Ishikawa (cell line): ENCODE results near the gene SCGB1C2.

Source experiments
- CEBPB ChIP-seq: IDR thresholded peaks from 2 replicates; pipeline ENCODE4 v1.6.1; 2012
- CREB1 ChIP-seq: IDR thresholded peaks from 2 replicates; pipeline ENCODE4 v1.6.1; 2012; ENCODE audit warnings: low read depth
- EGR1 ChIP-seq: IDR thresholded peaks from 2 replicates; pipeline ENCODE4 v1.6.1; 2012
- EP300 ChIP-seq: IDR thresholded peaks from 2 replicates; pipeline ENCODE4 v1.6.1; 2012; ENCODE audit warnings: borderline replicate concordance
- FOXM1 ChIP-seq: IDR thresholded peaks from 2 replicates; pipeline ENCODE4 v1.6.1; 2012; ENCODE audit warnings: low read depth, borderline replicate concordance
- NFIC ChIP-seq: IDR thresholded peaks from 2 replicates; pipeline ENCODE4 v1.6.1; 2012
- RAD21 ChIP-seq: IDR thresholded peaks from 2 replicates; pipeline ENCODE4 v1.6.1; 2012; ENCODE audit warnings: low read depth
- TAF1 ChIP-seq: IDR thresholded peaks from 2 replicates; pipeline ENCODE4 v1.6.1; 2012; ENCODE audit warnings: low read depth, mild to moderate bottlenecking
- TCF12 ChIP-seq: IDR thresholded peaks from 2 replicates; pipeline ENCODE4 v1.6.1; 2012; ENCODE audit warnings: low read depth
- TEAD4 ChIP-seq: IDR thresholded peaks from 2 replicates; pipeline ENCODE4 v1.6.1; 2012
- YY1 ChIP-seq: IDR thresholded peaks from 2 replicates; pipeline ENCODE4 v1.6.1; 2012; ENCODE audit warnings: low read depth
- ZBTB7A ChIP-seq: IDR thresholded peaks from 2 replicates; pipeline ENCODE4 v1.6.1; 2012; ENCODE audit warnings: low read depth
- TF ChIP-seq, protein P1 (sequence below): IDR thresholded peaks from 2 replicates; pipeline ENCODE4 v1.6.1; 2012
- TF ChIP-seq, protein P2 (sequence below): IDR thresholded peaks from 2 replicates; pipeline ENCODE4 v1.6.1; 2012; ENCODE audit warnings: low read depth, mild to moderate bottlenecking
- TF ChIP-seq, protein P3 (sequence below): IDR thresholded peaks from 2 replicates; pipeline ENCODE4 v1.6.1; 2012

Gene SCGB1C2

DNA sequence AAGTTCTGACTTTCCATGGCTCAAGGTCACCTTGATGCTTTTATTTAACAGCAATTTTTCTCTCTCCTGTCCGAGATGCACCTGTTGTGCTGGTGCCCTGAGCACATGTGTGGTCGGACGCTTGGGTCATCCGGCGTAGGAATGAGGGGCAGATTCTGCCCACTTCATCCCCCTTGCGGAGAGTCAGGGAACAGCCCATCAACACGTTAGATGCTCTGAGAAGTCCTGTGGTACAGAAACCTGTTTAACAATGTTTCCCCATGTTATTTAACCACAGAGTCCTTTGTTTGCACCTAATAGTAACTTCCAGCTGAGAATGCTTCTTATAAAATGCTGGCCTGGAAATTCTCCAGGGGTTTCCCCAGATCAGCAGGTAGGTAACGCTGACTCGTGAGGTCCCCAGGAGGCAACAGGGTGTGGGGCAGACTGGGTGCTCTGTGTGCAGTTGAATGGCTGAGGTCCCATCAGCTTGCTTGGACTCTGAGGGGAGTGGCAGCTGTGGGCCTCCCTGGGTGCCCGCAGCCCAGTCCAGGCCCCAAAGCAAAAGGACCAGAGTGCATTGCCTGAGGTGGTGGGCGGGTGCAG is 26.2 kb downstream of the SCGB1C2 start:
- no peak for TF ChIP-seq EP300
- TF ChIP-seq CREB1, result no peak
- TF ChIP-seq EGR1, result no peak
- TF ChIP-seq, protein P1, sequence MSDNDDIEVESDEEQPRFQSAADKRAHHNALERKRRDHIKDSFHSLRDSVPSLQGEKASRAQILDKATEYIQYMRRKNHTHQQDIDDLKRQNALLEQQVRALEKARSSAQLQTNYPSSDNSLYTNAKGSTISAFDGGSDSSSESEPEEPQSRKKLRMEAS, result no peak
- TF ChIP-seq, protein P2, sequence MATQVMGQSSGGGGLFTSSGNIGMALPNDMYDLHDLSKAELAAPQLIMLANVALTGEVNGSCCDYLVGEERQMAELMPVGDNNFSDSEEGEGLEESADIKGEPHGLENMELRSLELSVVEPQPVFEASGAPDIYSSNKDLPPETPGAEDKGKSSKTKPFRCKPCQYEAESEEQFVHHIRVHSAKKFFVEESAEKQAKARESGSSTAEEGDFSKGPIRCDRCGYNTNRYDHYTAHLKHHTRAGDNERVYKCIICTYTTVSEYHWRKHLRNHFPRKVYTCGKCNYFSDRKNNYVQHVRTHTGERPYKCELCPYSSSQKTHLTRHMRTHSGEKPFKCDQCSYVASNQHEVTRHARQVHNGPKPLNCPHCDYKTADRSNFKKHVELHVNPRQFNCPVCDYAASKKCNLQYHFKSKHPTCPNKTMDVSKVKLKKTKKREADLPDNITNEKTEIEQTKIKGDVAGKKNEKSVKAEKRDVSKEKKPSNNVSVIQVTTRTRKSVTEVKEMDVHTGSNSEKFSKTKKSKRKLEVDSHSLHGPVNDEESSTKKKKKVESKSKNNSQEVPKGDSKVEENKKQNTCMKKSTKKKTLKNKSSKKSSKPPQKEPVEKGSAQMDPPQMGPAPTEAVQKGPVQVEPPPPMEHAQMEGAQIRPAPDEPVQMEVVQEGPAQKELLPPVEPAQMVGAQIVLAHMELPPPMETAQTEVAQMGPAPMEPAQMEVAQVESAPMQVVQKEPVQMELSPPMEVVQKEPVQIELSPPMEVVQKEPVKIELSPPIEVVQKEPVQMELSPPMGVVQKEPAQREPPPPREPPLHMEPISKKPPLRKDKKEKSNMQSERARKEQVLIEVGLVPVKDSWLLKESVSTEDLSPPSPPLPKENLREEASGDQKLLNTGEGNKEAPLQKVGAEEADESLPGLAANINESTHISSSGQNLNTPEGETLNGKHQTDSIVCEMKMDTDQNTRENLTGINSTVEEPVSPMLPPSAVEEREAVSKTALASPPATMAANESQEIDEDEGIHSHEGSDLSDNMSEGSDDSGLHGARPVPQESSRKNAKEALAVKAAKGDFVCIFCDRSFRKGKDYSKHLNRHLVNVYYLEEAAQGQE, result no peak
- TF ChIP-seq YY1, result no peak
- no peak for TF ChIP-seq TCF12
- TF ChIP-seq, protein P3, sequence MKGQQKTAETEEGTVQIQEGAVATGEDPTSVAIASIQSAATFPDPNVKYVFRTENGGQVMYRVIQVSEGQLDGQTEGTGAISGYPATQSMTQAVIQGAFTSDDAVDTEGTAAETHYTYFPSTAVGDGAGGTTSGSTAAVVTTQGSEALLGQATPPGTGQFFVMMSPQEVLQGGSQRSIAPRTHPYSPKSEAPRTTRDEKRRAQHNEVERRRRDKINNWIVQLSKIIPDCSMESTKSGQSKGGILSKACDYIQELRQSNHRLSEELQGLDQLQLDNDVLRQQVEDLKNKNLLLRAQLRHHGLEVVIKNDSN, result no peak
- TF ChIP-seq TEAD4, result no peak
- TF ChIP-seq ZBTB7A, result no peak
- no peak for TF ChIP-seq RAD21
- no peak for TF ChIP-seq CEBPB
- TF ChIP-seq NFIC, result no peak

DNA sequence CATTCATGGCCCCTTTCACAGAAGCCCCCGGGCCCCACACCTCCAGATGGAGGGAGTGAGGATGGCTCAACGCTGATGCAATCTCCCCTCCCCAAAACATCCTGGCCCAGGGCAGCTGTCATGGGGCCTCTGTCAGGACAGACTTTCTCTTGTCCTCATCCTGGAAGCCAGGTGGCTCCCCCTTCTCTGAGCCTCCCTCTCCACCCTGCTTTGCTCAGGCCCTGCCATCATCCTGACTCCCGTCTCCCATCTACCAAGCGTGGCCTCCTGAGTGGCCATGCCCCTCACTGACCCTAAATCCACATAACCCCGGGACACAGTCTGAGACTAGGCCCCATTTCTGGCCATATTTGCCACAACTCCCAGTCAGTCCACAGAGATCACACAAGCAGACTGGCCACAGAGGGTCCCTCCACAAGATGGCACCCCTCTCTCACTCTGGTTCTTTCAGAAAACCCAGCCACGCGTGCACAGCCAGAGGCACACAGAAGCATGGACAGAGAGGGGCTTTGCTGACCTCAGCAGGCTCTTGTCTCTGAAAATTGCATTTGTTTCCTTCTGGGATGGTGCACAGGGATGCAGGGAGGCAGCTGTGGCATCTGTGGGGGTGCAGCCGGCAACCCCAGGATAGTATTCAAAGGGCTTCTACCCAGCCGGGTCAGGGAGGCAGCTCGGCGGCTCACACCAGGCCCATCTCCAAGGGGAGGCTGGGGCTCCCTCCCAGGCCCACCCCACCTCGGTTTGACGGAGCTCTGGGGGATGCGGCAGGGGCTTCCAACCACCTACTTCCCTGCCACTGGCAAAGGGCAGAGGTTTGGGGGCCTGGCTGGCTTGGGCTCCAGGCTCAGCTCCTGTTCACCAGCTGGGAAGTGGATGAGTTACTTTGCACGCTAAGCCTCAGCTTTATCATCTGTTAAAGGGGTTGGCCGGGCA is 27.2 kb downstream of the SCGB1C2 start:
- TF ChIP-seq FOXM1 (no peak), YY1 (no peak), RAD21 (peak; percentile 65)

DNA sequence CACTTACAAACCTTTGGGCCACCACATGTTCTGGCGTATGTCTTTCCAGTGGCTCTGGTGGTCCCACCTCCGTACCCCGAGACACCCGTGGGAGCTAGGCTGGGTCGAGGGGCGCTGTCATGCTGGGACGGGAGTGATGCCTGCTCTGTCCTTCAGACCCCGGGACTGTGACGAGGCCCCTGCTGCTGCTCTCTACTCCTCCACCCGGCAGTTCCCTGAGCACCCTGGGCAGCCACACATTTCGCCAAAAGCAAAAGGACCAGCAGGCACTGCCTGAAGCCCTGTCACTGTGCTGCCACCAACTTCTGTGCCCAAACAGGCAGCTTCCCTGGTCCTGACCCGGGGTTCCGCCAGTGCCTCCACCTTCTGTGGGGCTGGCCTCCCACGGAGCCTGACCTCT is 28.6 kb downstream of the SCGB1C2 start:
- TF ChIP-seq CEBPB (no peak), ZBTB7A (no peak), TEAD4 (no peak), EGR1 (no peak), TCF12 (no peak), TAF1 (no peak)
- TF ChIP-seq, protein P1, result no peak

DNA sequence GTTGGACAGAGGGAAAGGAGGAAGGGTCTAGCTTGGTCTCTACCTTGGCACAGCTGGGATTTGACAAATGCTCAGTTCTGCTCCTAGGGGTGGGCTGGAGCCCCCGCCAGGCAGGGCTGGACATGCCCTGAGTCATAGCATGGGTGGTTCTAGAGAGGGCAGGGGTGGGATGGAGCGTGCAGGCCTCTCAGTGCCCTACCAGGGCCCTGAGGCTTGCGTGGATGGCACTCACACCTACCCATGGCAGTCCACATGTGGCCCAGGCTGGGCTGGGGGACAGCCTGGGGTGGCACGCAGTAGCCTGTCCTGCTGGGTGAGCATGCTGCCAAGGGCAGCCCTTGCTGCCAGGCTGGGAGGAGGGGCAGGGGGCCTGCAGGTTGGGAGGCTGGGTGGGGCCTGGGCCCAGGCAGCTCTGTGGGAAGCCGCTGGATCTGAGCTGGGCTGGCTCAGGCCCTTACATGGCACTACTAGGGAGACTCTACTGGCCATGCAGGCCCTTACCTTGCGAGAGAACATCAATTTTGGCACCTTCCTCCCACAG is 32.8 kb downstream of the SCGB1C2 start:
- TF ChIP-seq, protein P1, result no peak
- no peak for TF ChIP-seq TCF12
- TF ChIP-seq EP300, result no peak

DNA sequence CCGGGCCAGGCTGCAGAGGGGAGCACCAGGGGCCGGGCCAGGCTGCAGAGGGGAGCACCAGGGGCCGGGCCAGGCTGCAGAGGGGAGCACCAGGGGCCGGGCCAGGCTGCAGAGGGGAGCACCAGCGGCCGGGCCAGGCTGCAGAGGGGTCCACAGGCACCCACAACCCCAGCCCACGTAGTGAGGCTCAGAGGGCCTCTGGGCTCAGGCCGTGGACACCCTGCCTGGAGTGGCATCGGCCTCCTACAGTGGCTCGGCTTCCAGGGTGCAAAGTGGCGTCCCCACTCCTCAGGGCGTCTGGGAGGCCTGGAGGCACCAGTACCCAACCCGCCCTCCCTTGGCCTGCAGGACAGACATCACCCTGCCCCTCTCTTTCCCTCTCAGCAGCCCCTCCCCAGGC is 34.5 kb downstream of the SCGB1C2 start:
- TF ChIP-seq CEBPB (no peak), TEAD4 (no peak), YY1 (no peak), NFIC (no peak), EGR1 (no peak), EP300 (no peak)
- TF ChIP-seq, protein P2, result no peak
- TF ChIP-seq, protein P1, result no peak

DNA sequence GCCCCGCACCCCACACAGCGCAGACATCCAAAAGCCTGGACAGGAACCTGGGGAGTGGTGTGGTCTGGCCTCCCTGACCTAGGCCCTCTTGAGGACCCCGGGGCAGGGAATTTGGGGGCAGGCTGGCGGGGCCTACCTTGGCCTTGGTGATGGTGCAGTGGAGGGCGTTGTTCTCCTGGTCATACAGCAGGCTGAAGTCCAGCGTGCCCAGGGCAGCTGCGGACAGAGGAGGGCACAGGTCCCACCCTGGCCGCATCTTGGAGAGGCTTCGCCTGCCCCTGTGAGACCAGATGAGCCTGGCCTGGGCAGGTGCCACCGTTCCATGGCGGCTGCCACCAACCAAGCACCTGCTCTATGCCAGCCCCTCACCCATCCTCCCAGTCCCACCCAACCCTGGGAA is 35.0 kb downstream of the SCGB1C2 start:
- no peak for TF ChIP-seq CREB1
- TF ChIP-seq, protein P2, result no peak
- no peak for TF ChIP-seq EGR1
- no peak for TF ChIP-seq TAF1
- no peak for TF ChIP-seq CEBPB
- TF ChIP-seq, protein P3, result no peak
- no peak for TF ChIP-seq FOXM1
- no peak for TF ChIP-seq ZBTB7A
- no peak for TF ChIP-seq TEAD4
- TF ChIP-seq, protein P1, result no peak
